ENCODE results near the gene KCNMA1. TPM values are rescaled to one million over a fixed set of nuclear protein-coding genes. Genes with fewer than 3 reads are reported as not detected.

The KCNMA1 gene
- total RNA-seq, 4 donors from 2014 or later, result 146 to 300 (median 265) TPM

DNA sequence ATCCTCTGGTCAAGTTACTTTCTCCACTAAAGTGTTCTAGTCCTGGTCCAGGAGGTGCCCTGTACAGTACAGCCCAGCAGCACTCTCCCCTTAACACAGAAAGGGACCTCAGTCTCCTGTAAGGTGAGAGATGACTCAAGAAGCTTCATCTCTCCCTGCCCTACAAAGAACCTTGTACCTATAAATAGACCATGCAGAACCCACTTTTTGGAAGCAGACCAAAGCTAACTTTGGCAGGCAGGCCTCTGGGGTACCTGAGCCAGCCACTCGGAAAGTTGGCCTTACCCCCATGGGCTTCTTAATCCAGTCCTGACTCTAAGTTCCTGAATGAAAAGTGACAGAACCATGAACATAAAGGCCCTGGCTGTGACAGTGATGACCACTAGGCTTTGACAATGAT is 454.8 kb downstream of the KCNMA1 start:
- H3K4me1 ChIP-seq, result peaks cover 17 to 57% (median 52%) of the 10 kb centered on the region in 4 donors
- H3K9me3 ChIP-seq, result no peaks in the 10 kb centered on the region
- no peak for DNase-seq (ENCODE audit: extremely low spot score)
- H3K36me3 ChIP-seq, result no peaks in the 10 kb centered on the region
- TF ChIP-seq CTCF (IDR thresholded peaks at IDR 0.05), result no peak
- H3K27ac ChIP-seq (replicated peaks in 1 of 4), result peak overlapping the region; percentile 35 to 73 (median 63)
- intact Hi-C loops (cut with DNase I), result no loop called here
- 40% methylated on average over 1 of the region's 1 CpG for WGBS
- no peak overlapping the region for H3K4me3 ChIP-seq
- no peaks in the 10 kb centered on the region for H3K27me3 ChIP-seq

GRCh38 chr10:77180794-77181193 is 456.8 kb downstream of the KCNMA1 start:
- 87% methylated on average over 2 of the region's 2 CpGs for WGBS
- Histone ChIP-seq H3K36me3 (no peaks in the 10 kb centered on the region), H3K27ac (replicated peaks in 1 of 4) (peak overlapping the region in 3 of 4 donors; percentile 67 to 73 (median 71)), H3K4me3 (no peak overlapping the region), H3K4me1 (peaks cover 17 to 49% (median 41%) of the 10 kb centered on the region in 4 donors), H3K9me3 (no peaks in the 10 kb centered on the region), H3K27me3 (no peaks in the 10 kb centered on the region)
- DNase-seq (ENCODE audit: extremely low spot score), result no peak
- TF ChIP-seq EP300 (IDR thresholded peaks at IDR 0.05) (no peak), POLR2AphosphoS5 (IDR thresholded peaks at IDR 0.05) (no peak), POLR2A (IDR thresholded peaks at IDR 0.05; ENCODE audit: low read depth) (no peak), CTCF (IDR thresholded peaks at IDR 0.05) (no peak)
- intact Hi-C loops (cut with DNase I), result no loop called here

DNA sequence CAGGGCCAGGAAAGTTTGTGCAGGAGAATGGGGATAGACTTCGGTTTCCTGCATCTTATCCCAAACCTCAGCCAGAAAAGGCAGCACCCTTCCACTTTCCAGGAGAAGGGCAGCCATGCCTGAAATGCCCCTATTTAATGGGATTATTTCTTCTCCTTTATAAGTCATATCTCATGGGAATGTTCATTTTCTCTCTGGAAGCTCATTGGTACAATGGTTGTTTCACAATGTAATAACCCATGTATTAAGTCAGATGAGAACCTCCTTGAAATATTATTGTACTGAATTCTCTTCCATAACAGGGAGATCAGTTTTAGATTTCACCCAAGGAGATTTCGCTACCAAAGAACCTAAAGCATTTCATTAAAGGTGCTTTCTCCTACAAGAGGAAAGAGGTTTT is 457.5 kb downstream of the KCNMA1 start:
- TF ChIP-seq CTCF (IDR thresholded peaks at IDR 0.05) (no peak), POLR2A (IDR thresholded peaks at IDR 0.05; ENCODE audit: low read depth) (no peak)
- intact Hi-C loops (cut with DNase I), result no loop called here
- 91% methylated on average over 2 of the region's 2 CpGs for WGBS
- Histone ChIP-seq H3K36me3 (no peaks in the 10 kb centered on the region), H3K27me3 (no peaks in the 10 kb centered on the region), H3K27ac (replicated peaks in 1 of 4) (peak overlapping the region; percentile 60 to 71 (median 66)), H3K4me3 (no peak overlapping the region), H3K4me1 (peaks cover 17 to 47% (median 41%) of the 10 kb centered on the region in 4 donors), H3K9me3 (no peaks in the 10 kb centered on the region)
- DNase-seq (ENCODE audit: extremely low spot score), result no peak

DNA sequence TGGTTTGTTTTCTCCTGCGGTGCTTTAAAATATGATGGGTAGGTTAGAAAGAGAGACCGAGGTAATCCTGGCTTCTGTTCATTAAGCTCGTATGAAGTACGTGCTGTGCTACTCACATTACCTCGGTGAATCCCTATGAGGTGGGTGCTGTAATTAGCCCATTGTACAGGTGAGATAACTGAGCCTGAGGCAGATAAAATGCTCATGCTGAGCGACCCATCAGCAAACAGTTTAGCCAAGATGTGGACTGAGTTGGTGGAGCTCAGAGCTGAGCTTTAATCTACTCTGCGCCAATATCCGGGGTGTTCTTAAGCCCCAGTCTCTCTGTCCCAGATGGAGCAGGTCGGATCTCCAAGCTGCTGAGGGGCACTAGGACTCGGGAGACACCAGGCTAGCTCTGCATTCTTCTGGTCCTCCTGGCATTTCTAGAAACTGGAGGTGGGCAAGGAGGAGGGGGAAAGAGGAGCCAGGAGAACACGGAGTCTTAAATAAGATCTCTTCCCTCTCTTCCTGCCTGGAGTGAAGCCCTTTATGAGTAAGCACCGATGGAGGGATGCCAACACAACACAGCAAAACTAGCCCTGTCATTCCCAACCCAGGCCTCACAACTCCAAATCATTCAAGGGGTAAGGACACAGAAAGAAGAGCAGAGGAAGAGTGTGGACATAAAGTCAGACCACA is 458.5 kb downstream of the KCNMA1 start:
- Histone ChIP-seq H3K9me3 (no peaks in the 10 kb centered on the region), H3K27me3 (no peaks in the 10 kb centered on the region), H3K4me1 (peaks cover 17 to 55% (median 43%) of the 10 kb centered on the region in 4 donors), H3K4me3 (no peak overlapping the region), H3K27ac (replicated peaks in 1 of 4) (peak overlapping the region; percentile 60 to 71 (median 66)), H3K36me3 (no peaks in the 10 kb centered on the region)
- intact Hi-C loops (cut with DNase I), result loop anchor here (10.0 kb wide), 1 partner anchor 316 kb away; no protein-coding TSS in a partner anchor
- peak in 1 of 2 donors; percentile 39 for TF ChIP-seq POLR2AphosphoS5 (IDR thresholded peaks at IDR 0.05)
- TF ChIP-seq POLR2A (IDR thresholded peaks at IDR 0.05; ENCODE audit: low read depth), result no peak
- TF ChIP-seq EP300 (IDR thresholded peaks at IDR 0.05), result no peak
- TF ChIP-seq CTCF (IDR thresholded peaks at IDR 0.05), result no peak
- no peak for DNase-seq (ENCODE audit: extremely low spot score)
- 64% methylated on average over 12 of the region's 12 CpGs for WGBS

GRCh38 chr10:77177589-77177988 is 460.0 kb downstream of the KCNMA1 start:
- no peaks in the 10 kb centered on the region for H3K36me3 ChIP-seq
- peaks cover 10 to 55% (median 46%) of the 10 kb centered on the region in 4 donors for H3K4me1 ChIP-seq
- peak overlapping the region; percentile 21 to 71 (median 66) for H3K27ac ChIP-seq (replicated peaks in 1 of 4)
- TF ChIP-seq POLR2AphosphoS5 (IDR thresholded peaks at IDR 0.05) (no peak), EP300 (IDR thresholded peaks at IDR 0.05) (no peak), CTCF (IDR thresholded peaks at IDR 0.05) (no peak), POLR2A (IDR thresholded peaks at IDR 0.05; ENCODE audit: low read depth) (no peak)
- 83% methylated on average over 1 of the region's 1 CpG for WGBS
- DNase-seq (ENCODE audit: extremely low spot score), result no peak
- intact Hi-C loops (cut with DNase I), result loop anchor here (10.0 kb wide), 1 partner anchor 317 kb away; no protein-coding TSS in a partner anchor
- no peaks in the 10 kb centered on the region for H3K27me3 ChIP-seq
- H3K9me3 ChIP-seq, result no peaks in the 10 kb centered on the region
- H3K4me3 ChIP-seq, result no peak overlapping the region
